IMR-90 (cell line): ENCODE results near the gene ACAD9. TPM values are rescaled to one million over a fixed set of nuclear protein-coding genes. Genes with fewer than 3 reads are reported as not detected.

ENCODE experiments used
- ATAC-seq: fragments of 200-7000 bp; cut with Tn5 transposase; 2 replicates; pipeline ENCODE4 v1.9.1; 2020; ENCODE audit warnings: low read depth, mild to moderate bottlenecking, moderate library complexity
- BruUV-seq: library from RNA; stranded (reverse); fragments of 400-500 nt; replicated peaks from 2 replicates; lab custom pipeline; 2021; lab: Mats Ljungman, UMichigan
- CTCF ChIA-PET: fragments of 300-600 bp; formaldehyde crosslinking; extraction: SDS; loops from one replicate; lab custom pipeline; 2021; ENCODE audit warnings: antibody characterized with exemption; lab: Yijun Ruan, JAX
- POLR2A ChIA-PET: fragments of 300-600 bp; sonication (Branson Sonifier 250); formaldehyde crosslinking; loops from one replicate; lab custom pipeline; 2022; ENCODE audit warnings: antibody characterized with exemption; ENCODE audit not compliant: unreplicated experiment; lab: Charles Lee
- DNase-seq: peaks from one replicate; pipeline ENCODE4 v3.0.0; 2013
- H2AFZ ChIP-seq: replicated peaks from 2 replicates; pipeline ENCODE3; 2013; ENCODE audit warnings: low read length, mild to moderate bottlenecking; ENCODE audit not compliant: poor library complexity
- H2AK5ac ChIP-seq: 2 replicates; pipeline ENCODE4 v1.6.1; 2013; ENCODE audit warnings: low read depth, low read length, inconsistent platforms
- H2AK9ac ChIP-seq: replicated peaks from 2 replicates; pipeline ENCODE3; 2013; ENCODE audit warnings: mild to moderate bottlenecking, low read depth, low read length, moderate library complexity; ENCODE audit not compliant: poor library complexity
- H2BK120ac ChIP-seq: 2 replicates; pipeline ENCODE4 v1.6.1; 2013; ENCODE audit warnings: low read depth, low read length, inconsistent platforms
- H2BK15ac ChIP-seq: 3 replicates; pipeline ENCODE4 v1.6.1; 2013; ENCODE audit warnings: low read depth, low read length, inconsistent platforms
- H2BK20ac ChIP-seq: 2 replicates; pipeline ENCODE4 v1.6.1; 2013; ENCODE audit warnings: low read depth, mild to moderate bottlenecking, inconsistent platforms, low read length, moderate library complexity
- H2BK5ac ChIP-seq: 2 replicates; pipeline ENCODE4 v1.6.1; 2013; ENCODE audit warnings: mild to moderate bottlenecking, low read depth, low read length, inconsistent platforms; ENCODE audit not compliant: poor library complexity, severe bottlenecking
- H3K14ac ChIP-seq: replicated peaks from 2 replicates; pipeline ENCODE4 v1.6.1; 2013; ENCODE audit warnings: low read depth, low read length, inconsistent platforms
- H3K18ac ChIP-seq: 2 replicates; pipeline ENCODE4 v1.6.1; 2013; ENCODE audit warnings: low read depth, low read length, control low read depth
- H3K23ac ChIP-seq: 2 replicates; pipeline ENCODE4 v1.6.1; 2013; ENCODE audit warnings: low read depth, low read length, inconsistent platforms
- H3K27ac ChIP-seq: 2 replicates; pipeline ENCODE4 v1.5.1; 2013; ENCODE audit warnings: mild to moderate bottlenecking, control low read depth, low read length; ENCODE audit not compliant: insufficient read depth
- H3K27me3 ChIP-seq: 2 replicates; pipeline ENCODE4 v1.6.1; 2013; ENCODE audit warnings: low read length; ENCODE audit not compliant: control insufficient read depth, insufficient read depth
- H3K36me3 ChIP-seq: 2 replicates; pipeline ENCODE4 v1.6.1; 2013; ENCODE audit warnings: low read length, mixed read lengths; ENCODE audit not compliant: control insufficient read depth, insufficient read depth
- H3K4ac ChIP-seq: 2 replicates; pipeline ENCODE4 v1.6.1; 2013; ENCODE audit warnings: low read depth, low read length, inconsistent platforms
- H3K4me1 ChIP-seq: 2 replicates; pipeline ENCODE4 v1.6.1; 2013; ENCODE audit warnings: low read length, mixed read lengths; ENCODE audit not compliant: control insufficient read depth, insufficient read depth
- H3K4me2 ChIP-seq: 2 replicates; pipeline ENCODE4 v1.6.1; 2013; ENCODE audit warnings: low read depth, mild to moderate bottlenecking, control low read depth, low read length, moderate library complexity
- H3K4me3 ChIP-seq: 2 replicates; pipeline ENCODE4 v1.5.1; 2013; ENCODE audit warnings: low read depth, mild to moderate bottlenecking, control low read depth, low read length, moderate library complexity; ENCODE audit not compliant: insufficient read depth
- H3K56ac ChIP-seq: 2 replicates; pipeline ENCODE4 v1.6.1; 2013; ENCODE audit warnings: low read length, inconsistent platforms; ENCODE audit not compliant: insufficient read depth; ENCODE audit errors: extremely low read depth
- H3K79me1 ChIP-seq, 2 experiments: 2 replicates each; pipeline ENCODE4 v1.6.1; 2013; ENCODE audit warnings: low read length in 2 of 2, inconsistent platforms in 1 of 2, low read depth in 1 of 2
- H3K9ac ChIP-seq: 2 replicates; pipeline ENCODE4 v1.6.1; 2013; ENCODE audit warnings: low read depth, low read length, control low read depth
- H3K9me1 ChIP-seq: 2 replicates; pipeline ENCODE4 v1.6.1; 2013; ENCODE audit warnings: low read length, inconsistent platforms; ENCODE audit not compliant: insufficient read depth
- H3K9me3 ChIP-seq: 2 replicates; pipeline ENCODE4 v1.6.1; 2013; ENCODE audit warnings: low read length; ENCODE audit not compliant: control insufficient read depth, insufficient read depth
- H4K20me1 ChIP-seq: 2 replicates; pipeline ENCODE4 v1.6.1; 2013; ENCODE audit warnings: low read length, inconsistent platforms; ENCODE audit not compliant: insufficient read depth
- H4K5ac ChIP-seq: 2 replicates; pipeline ENCODE4 v1.6.1; 2013; ENCODE audit warnings: mild to moderate bottlenecking, low read depth, low read length, control low read depth
- H4K8ac ChIP-seq, 2 experiments: 2 replicates each; pipeline ENCODE4 v1.6.1; 2013; ENCODE audit warnings: low read depth in 2 of 2, low read length in 2 of 2, control low read depth in 1 of 2, inconsistent platforms in 1 of 2
- H4K91ac ChIP-seq: 2 replicates; pipeline ENCODE4 v1.6.1; 2013; ENCODE audit warnings: low read depth, low read length, inconsistent platforms; ENCODE audit not compliant: insufficient read depth
- CTCF ChIP-seq: conservative IDR thresholded peaks from 2 replicates; pipeline ENCODE4 v1.5.1; 2012; ENCODE audit warnings: mild to moderate bottlenecking, low read depth, low read length, improper control_type of control experiment
- MAFK ChIP-seq: IDR thresholded peaks from 2 replicates; pipeline ENCODE4 v1.6.1; 2012; ENCODE audit warnings: low read depth, low read length, improper control_type of control experiment
- SMC3 ChIP-seq: fragments of 150-350 bp; IDR thresholded peaks from 2 replicates; pipeline ENCODE4 v1.6.1; 2016; ENCODE audit warnings: low read depth, mild to moderate bottlenecking, antibody characterized with exemption, low read length, moderate library complexity
- WGBS, 2 experiments: methylation state at CpG; one replicate each; pipeline versions ENCODE4 v1.1.5 to v1.1.7; 2013; ENCODE audit warnings: missing lambda C conversion rate in 2 of 2; ENCODE audit not compliant: insufficient read length in 1 of 2; ENCODE audit errors: extremely low coverage in 2 of 2; 5-methylcytosine and 5-hydroxymethylcytosine counted together
- dilution Hi-C: fragments of 300-500 bp; cut with HindIII; formaldehyde crosslinking; loops from one replicate; pipeline ENCODE4 v1.14.3; 2018; ENCODE audit warnings: low sequenced_read_pairs; ENCODE audit not compliant: unreplicated experiment
- in situ Hi-C: fragments of 300-500 bp; cut with MboI; formaldehyde crosslinking; loops from 3 replicates; pipeline ENCODE4 v1.14.3; 2019; ENCODE audit warnings: low sequenced_read_pairs, inconsistent platforms, mixed read lengths
- intact Hi-C: fragments of 100-400 bp; cut with micrococcal nuclease; formaldehyde crosslinking; loops from 2 replicates; pipeline ENCODE4 v1.10.0; 2022
- polyA plus RNA-seq, 3 experiments: library from polyadenylated mRNA; depleted of rRNA; stranded (reverse); fragments of >200 nt; gene quantifications; 2 replicates each; pipeline ENCODE4 v1.2.3, GENCODE V29; 2012; ENCODE audit warnings: low replicate concordance in 1 of 3
- total RNA-seq: library from RNA; depleted of rRNA; stranded (reverse); fragments of >200 nt; gene quantifications from 2 replicates; pipeline ENCODE4 v1.2.3, GENCODE V29; 2012

ACAD9 gene
- total and polyA plus RNA-seq, 2 of the 4 experiments (the other 2 are of a cell fraction): 31.2 to 41.3 TPM

DNA sequence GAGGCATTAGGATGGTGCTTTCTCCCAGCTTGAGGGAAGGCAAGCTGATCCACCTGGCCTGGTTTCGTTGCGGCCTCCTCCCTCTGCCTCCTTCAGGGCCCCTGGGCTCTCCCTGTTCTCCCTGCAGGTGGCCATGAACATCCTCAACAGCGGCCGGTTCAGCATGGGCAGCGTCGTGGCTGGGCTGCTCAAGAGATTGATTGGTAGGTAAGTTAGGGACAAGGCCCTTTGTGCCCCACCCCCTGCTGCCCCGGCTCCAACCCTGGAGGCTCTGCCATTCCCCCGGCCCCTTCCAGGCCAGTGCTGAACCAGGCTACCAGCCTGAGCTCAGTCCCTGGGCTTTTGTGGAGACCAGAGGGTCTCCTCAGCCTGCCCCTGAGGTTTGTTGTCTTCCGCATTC is 23.0 kb downstream of the ACAD9 start:
- H3K9ac ChIP-seq: no peak overlapping the region
- H2AK5ac ChIP-seq: no peak overlapping the region
- no peaks in the 10 kb centered on the region for H3K4me1 ChIP-seq
- no peak overlapping the region for H4K5ac ChIP-seq
- no peak overlapping the region for H3K56ac ChIP-seq
- no peak overlapping the region for H3K27ac ChIP-seq
- no peaks in the 10 kb centered on the region for H3K9me3 ChIP-seq
- H3K23ac ChIP-seq: no peak overlapping the region
- in situ Hi-C loops: no loop called here
- no peak overlapping the region for H2BK5ac ChIP-seq
- intact Hi-C loops: no loop called here
- H2BK15ac ChIP-seq: no peak overlapping the region
- BruUV-seq: no TSS peak
- H2BK20ac ChIP-seq: no peak overlapping the region
- DNase-seq: no peak
- TF ChIP-seq CTCF (no peak), SMC3 (no peak), MAFK (no peak)
- no peak overlapping the region for H4K91ac ChIP-seq
- no peaks in the 10 kb centered on the region for H3K27me3 ChIP-seq
- H3K4me2 ChIP-seq: no peak overlapping the region
- no peak overlapping the region for H3K4ac ChIP-seq
- H2AK9ac ChIP-seq: no peak overlapping the region
- ChIA-PET CTCF (no interaction called here), POLR2A (no interaction called here)
- no peak overlapping the region for H2AFZ ChIP-seq
- ATAC-seq: no peak
- H3K18ac ChIP-seq: no peak overlapping the region
- H3K79me1 ChIP-seq: no peaks in the 10 kb centered on the region; a peak in 2 of 4 replicates
- no peak overlapping the region for H3K14ac ChIP-seq
- WGBS, 2 experiments: 100% methylated on average over 1 of the region's 9 CpGs; no CpG with 5 or more reads in 1 of the 2 experiments
- no peak overlapping the region for H2BK120ac ChIP-seq
- H4K20me1 ChIP-seq: no peaks in the 10 kb centered on the region
- H3K36me3 ChIP-seq: peaks cover 74% of the 10 kb centered on the region
- H4K8ac ChIP-seq: no peak overlapping the region
- no peaks in the 10 kb centered on the region for H3K9me1 ChIP-seq
- H3K4me3 ChIP-seq: no peak overlapping the region
- dilution Hi-C loops: no loop called here
